Activated CD4-positive, alpha-beta T cell treated with anti-CD3 and anti-CD28 coated beads, Interleukin-10, Interleukin-2, amounts not matched to agents 100 ng/mL and 50 ng/mL, durations not matched to agents 16 hours and 8 hours (primary cell): ENCODE data around the gene OBSCN.

ENCODE experiments used
- DNase-seq: peaks from one replicate; pipeline ENCODE4 v3.0.0-alpha.2; 2020

Gene OBSCN

GRCh38 chr1:228408869-228409805 is 201.3 kb downstream of the OBSCN start:
- no peak for DNase-seq

GRCh38 chr1:228410015-228410414 is 202.2 kb downstream of the OBSCN start:
- DNase-seq = no peak

DNA sequence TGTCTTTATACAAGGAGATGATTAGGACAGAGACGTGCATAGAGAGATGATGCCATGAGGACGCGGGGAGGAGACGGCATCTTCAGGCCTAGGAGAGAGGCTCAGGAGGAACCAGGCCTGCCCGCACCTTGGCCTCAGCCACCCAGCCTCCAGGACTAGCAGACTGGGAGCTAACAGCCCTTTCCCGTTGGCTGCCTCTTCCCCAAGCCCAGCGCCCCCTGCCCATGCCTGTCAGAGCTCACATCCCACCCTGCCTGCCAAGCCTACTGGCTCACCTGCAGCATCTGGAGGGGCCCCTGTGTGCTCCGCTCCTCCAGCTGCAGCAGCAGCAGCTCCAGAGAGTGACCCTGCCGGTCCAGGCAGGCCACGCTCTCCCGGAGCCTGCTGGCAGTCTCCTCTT is 202.8 kb downstream of the OBSCN start:
- DNase-seq = no peak

DNA sequence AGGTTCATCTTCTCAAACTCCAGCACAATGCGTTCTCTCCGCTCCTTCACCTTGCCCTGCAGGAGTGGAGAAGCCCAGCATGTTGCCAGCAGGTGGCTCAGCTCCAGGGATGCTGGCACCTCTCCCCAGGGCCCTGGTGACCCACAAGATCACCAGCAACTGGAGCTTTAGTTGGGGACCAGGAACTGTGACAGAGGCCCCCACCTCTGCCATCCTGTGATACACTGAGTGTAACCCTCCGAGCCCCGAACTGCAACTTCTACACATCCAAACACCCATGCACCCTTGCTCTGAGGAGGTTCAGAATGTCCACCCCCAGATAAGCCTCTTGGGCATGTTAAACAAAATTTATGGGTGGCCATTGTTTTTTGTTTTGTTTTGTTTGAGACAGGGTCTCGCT is 203.3 kb downstream of the OBSCN start:
- no peak for DNase-seq

DNA sequence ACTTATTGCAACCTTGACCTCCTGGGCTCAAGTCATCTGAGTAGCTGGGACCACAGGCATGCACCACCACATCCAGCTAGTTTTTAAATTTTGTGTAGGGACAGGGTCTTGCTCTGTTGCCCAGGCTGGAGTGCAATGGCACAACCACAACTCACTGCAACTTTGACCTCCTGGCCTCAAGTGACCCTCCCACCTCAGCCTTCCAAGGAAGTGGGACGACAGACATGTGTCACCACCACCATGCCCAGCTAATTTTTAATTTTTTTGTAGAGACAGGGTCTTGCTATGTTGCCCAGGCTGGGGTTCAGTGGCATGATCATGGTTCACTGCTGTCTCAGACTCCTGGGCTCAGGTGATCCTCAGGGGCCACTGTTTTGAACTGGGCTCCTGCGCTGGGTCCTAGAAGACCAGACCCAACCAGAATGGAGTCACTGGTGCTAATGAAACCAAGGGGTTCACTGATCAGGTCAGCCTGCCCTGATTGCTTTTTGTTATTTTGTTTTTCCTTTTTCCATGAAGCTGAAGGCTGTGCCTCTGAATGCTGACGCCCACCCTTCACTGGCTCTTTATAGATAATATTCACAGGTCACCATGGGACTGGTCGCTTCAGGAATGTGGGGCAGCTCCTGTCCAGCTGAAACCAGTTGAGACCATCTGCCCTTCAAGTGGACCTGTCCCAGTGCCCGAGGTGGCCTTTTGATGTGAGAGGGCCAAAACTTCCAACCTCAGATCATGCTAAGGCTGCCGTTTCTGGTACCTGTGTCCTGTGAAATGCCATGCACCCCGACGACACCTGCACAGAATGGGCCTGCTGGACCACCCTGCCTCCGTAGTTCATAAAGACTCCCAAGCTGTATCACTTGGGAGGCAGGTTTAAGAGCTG is 203.9 kb downstream of the OBSCN start:
- DNase-seq = no peak

- no peak for DNase-seq
These were observed 205.6 kb downstream of the OBSCN start for GRCh38 chr1:228413241-228414010.

DNA sequence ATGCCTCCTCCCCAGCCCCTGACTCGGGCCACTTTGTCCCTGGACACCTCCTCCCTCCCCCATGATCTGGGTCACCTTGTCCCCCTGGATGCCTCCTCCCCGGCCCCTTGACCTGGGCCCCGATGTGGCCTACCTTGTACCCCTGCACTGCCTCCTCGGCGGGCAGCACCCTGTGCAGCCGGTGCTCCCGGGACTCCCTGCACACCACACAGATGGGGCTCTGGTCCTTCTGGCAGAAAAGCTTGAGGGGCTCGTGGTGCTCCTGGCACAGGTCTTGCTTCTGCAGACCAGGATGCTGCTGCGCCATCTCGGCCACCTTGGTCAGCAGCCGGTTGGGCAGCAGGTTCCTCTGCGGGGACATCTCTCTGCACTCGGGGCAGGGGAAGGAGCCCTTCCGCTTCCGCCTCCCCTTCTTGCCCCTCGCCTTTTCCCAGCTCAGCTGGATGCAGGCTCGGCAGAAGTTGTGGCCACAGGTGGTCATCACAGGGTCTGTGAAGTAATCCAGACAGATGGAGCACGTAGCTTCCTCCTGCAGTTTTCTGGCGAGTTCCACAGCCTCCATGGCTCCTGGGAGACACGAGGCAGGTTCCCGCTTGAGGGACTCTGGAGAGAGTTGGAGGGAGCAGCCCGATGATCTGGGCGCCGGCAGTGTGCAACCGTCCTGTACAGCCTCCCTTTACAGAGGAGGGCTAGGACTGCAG is 206.8 kb downstream of the OBSCN start:
- no peak for DNase-seq

- no peak for DNase-seq
These were observed 207.4 kb downstream of the OBSCN start for GRCh38 chr1:228415221-228415620.

GRCh38 chr1:228415853-228416216 is 208.0 kb downstream of the OBSCN start:
- DNase-seq = no peak

DNA sequence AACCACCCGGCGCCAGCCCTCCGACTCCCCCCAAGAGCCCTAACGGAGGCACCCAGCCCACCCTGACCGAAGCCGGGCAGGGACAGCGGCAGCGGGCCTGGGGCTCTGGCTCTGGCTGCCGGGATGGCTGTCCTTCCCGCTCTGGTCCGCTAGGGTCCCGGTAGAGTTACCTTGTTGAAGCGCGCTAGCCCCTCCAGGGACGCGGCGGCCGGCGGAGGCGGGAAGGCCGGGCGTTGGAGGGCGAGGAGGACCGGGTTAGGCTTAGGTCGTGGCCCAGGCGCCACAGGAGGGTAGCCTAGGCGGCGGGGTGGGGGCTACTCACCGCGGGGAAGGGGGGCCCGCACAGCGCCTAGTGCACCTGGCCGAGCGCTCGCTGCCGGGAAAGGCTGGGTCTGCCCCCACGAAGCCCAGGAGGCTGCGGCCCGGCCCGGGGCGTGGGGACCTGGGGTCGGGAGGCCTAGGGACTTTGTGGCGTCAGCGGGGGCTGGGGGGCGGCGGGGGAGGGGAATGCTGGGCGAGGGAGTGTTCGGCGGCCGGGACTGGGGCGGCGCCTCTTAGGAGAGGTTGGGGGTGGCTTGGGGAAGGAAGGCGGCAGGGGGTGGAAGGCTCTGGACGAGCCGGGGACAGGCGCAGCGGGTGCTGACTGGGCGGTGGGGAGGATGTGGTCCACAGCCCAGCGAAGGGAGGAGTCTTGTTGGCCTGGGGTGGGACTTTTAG is 208.5 kb downstream of the OBSCN start, which contains the start of gene TRIM17:
Gene TRIM17, minus strand, starts transcription at position 645 of the 717 bp plus-strand sequence. CDS start 1,789 bp downstream, outside the sequence.
- peak; percentile 44 for DNase-seq

GRCh38 chr1:228417061-228417460 is 209.2 kb downstream of the OBSCN start:
- no peak for DNase-seq

- DNase-seq = no peak
These were observed 209.8 kb downstream of the OBSCN start for GRCh38 chr1:228417483-228418203.

DNA sequence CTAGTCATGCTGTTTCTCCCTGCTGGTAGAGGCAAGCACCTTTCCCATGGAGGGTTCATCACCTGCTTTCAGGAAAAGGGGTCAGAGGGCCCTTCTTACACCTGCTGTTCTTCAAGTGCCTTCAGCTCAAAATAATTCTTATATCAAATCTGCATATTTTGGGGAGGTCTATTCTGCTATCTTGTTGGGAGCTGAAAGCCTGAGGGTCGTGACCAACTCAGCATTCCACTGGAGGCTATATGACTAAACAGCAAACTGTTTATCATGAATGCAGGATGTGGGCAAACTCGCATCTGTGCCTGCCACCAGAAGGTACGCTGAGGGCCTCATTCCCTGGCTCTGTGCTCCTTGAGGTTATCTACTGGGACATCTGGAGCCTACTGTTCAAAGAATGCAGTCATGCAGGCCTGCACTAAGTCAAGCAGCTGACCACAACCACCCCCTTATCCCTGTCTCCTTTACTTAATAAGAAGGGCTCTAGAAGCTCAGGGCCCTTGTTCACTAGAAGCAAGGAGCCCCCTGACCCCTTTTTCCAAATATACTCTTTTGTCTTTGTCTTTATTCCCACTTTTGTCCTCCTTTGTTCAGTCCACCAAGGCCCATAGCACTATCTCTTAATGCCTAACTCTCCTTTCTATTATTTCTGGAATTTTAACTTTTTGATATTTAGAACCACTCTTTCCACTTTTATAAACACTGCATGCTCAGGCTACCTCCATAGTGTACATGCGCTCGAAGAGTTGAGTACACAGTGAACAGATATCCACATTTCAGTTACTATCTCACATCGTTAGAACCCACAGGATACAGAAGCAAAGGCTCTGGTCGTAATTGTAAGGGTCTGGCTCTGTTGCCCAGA is 213.4 kb downstream of the OBSCN start:
- no peak for DNase-seq

- DNase-seq = no peak
These were observed 215.7 kb downstream of the OBSCN start for GRCh38 chr1:228423404-228424053.

GRCh38 chr1:228424685-228425660 is 217.1 kb downstream of the OBSCN start:
- DNase-seq = no peak

GRCh38 chr1:228426518-228427175 is 218.8 kb downstream of the OBSCN start:
- DNase-seq = no peak

GRCh38 chr1:228428412-228428811 is 220.6 kb downstream of the OBSCN start:
- no peak for DNase-seq
